Panc1 (cell line): Measurements from ENCODE around the gene ADPRH. TPM values are rescaled to one million over a fixed set of nuclear protein-coding genes. Genes with fewer than 3 reads are reported as not detected.

Source experiments
- ATAC-seq: fragments of 200-7000 bp; cut with Tn5 transposase; 2 replicates; pipeline ENCODE4 v1.9.1; 2020; ENCODE audit warnings: mild to moderate bottlenecking, moderate library complexity
- BruUV-seq: library from RNA; stranded (reverse); fragments of 400-500 nt; replicated peaks from 2 replicates; lab custom pipeline; 2021; lab: Mats Ljungman, UMichigan
- CTCF ChIA-PET: fragments of 300-600 bp; sonication (Branson Sonifier 250); formaldehyde crosslinking; loops from one replicate; lab custom pipeline; 2022; ENCODE audit warnings: antibody characterized with exemption; lab: Charles Lee
- POLR2A ChIA-PET: fragments of 300-600 bp; sonication (Branson Sonifier 250); formaldehyde crosslinking; loops from one replicate; lab custom pipeline; 2022; ENCODE audit warnings: antibody characterized with exemption; lab: Charles Lee
- DNase-seq: peaks from one replicate; pipeline ENCODE4 v3.0.0-alpha.2; 2010; ENCODE audit warnings: low read depth, low spot score
- H3K27ac ChIP-seq: 2 replicates; pipeline ENCODE4 v1.5.1; 2011; ENCODE audit warnings: mild to moderate bottlenecking, low read length, inconsistent platforms
- H3K27me3 ChIP-seq: fragments of 200-500 bp; sonication (Bioruptor generic); 2 replicates; pipeline ENCODE4 v1.6.0; 2014; ENCODE audit warnings: low read length, inconsistent platforms; ENCODE audit not compliant: control insufficient read depth, insufficient read depth
- H3K36me3 ChIP-seq: fragments of 200-500 bp; sonication (Bioruptor generic); 2 replicates; pipeline ENCODE4 v1.5.1; 2014; ENCODE audit warnings: inconsistent platforms, mild to moderate bottlenecking, low read length, moderate library complexity; ENCODE audit not compliant: control insufficient read depth, insufficient read depth
- H3K4me1 ChIP-seq: 2 replicates; pipeline ENCODE4 v1.5.1; 2011; ENCODE audit warnings: inconsistent platforms, mild to moderate bottlenecking, low read length, moderate library complexity; ENCODE audit not compliant: control insufficient read depth, insufficient read depth
- H3K4me3 ChIP-seq, 2 experiments: 2 replicates each; pipeline ENCODE4 v1.5.1; 2011 to 2012; ENCODE audit warnings: low read depth in 2 of 2, low read length in 2 of 2, mild to moderate bottlenecking in 2 of 2, inconsistent platforms in 1 of 2, moderate library complexity in 1 of 2
- H3K9me3 ChIP-seq: fragments of 200-500 bp; sonication (Bioruptor generic); 2 replicates; pipeline ENCODE4 v1.5.1; 2014; ENCODE audit warnings: low read depth, mild to moderate bottlenecking, inconsistent platforms, low read length, moderate library complexity; ENCODE audit not compliant: control insufficient read depth, insufficient read depth
- POLR2AphosphoS5 ChIP-seq: IDR thresholded peaks from 2 replicates; pipeline ENCODE4 v1.6.1; 2012; ENCODE audit warnings: mild to moderate bottlenecking, low read depth, low read length, moderate library complexity
- SIN3A ChIP-seq: IDR thresholded peaks from 2 replicates; pipeline ENCODE4 v1.6.1; 2012; ENCODE audit warnings: low read depth, mild to moderate bottlenecking, low read length, moderate library complexity, borderline replicate concordance; ENCODE audit not compliant: insufficient read depth
- TCF7L2 ChIP-seq: IDR thresholded peaks from 2 replicates; pipeline ENCODE4 v1.6.1; 2011; ENCODE audit warnings: mild to moderate bottlenecking, low read depth, low read length, inconsistent platforms
- in situ Hi-C: cut with HindIII; loops from 2 replicates; pipeline ENCODE4 v1.10.0; 2016; ENCODE audit warnings: low sequenced_read_pairs, low pct_unique_long_range_greater_than_20kb
- intact Hi-C: fragments of 100-400 bp; cut with micrococcal nuclease; formaldehyde crosslinking; loops from one replicate; pipeline ENCODE4 v1.10.0; 2022; ENCODE audit not compliant: unreplicated experiment
- total RNA-seq: library from RNA; stranded (reverse); gene quantifications from one replicate; pipeline ENCODE4 v1.2.1, GENCODE V29; 2021; ENCODE audit not compliant: unreplicated experiment
- TF ChIP-seq, protein P1 (sequence below), 2 experiments: IDR thresholded peaks; 2 replicates each; pipeline ENCODE4 v1.6.1; 2011 to 2012; ENCODE audit warnings: low read depth in 2 of 2, control low read depth in 1 of 2, low read length in 1 of 2, mild to moderate bottlenecking in 1 of 2, moderate library complexity in 1 of 2; ENCODE audit not compliant: insufficient read depth in 1 of 2
- TF ChIP-seq, protein P2 (sequence below): fragments of 450-650 bp; IDR thresholded peaks from 2 replicates; pipeline ENCODE4 v1.5.1; 2017; ENCODE audit warnings: mild to moderate bottlenecking

Gene ADPRH
- total RNA-seq, 1 experiment from 2014 or later, result 7.8 TPM

DNA sequence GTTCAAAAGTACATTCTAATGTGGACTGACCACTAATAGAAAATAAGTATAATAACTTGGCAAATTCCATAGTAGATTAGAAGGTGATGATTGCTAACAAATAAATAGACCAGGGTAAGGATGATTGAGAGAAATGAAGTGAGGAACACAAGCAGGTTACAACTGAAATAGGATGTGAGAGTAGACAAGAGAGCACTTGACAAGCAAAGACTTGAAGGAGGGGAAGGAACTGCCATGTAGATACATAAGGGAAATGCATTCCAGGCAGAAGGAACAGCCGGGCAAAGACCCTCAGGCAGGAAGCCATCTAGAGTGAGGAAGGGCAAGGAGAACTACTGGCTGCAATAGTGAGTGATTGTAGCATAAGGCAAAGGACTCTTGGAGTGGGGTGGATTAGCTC, 23.4 kb downstream of the ADPRH start:
- H3K27me3 ChIP-seq, result peaks cover 8% of the 10 kb centered on the region
- no peak overlapping the region for H3K27ac ChIP-seq
- ATAC-seq, result no peak
- H3K9me3 ChIP-seq, result no peaks in the 10 kb centered on the region
- H3K4me3 ChIP-seq, result no peak overlapping the region
- ChIA-PET POLR2A (interaction anchor here (0.5 kb wide), 1 partner anchor 77 kb away, joined by 3 read pairs; no protein-coding TSS in a partner anchor), CTCF (no interaction called here)
- DNase-seq, result no peak
- intact Hi-C loops, result no loop called here
- H3K36me3 ChIP-seq, result no peaks in the 10 kb centered on the region
- in situ Hi-C loops, result no loop called here
- no TSS peak for BruUV-seq
- no peaks in the 10 kb centered on the region for H3K4me1 ChIP-seq
- TF ChIP-seq, protein P1, sequence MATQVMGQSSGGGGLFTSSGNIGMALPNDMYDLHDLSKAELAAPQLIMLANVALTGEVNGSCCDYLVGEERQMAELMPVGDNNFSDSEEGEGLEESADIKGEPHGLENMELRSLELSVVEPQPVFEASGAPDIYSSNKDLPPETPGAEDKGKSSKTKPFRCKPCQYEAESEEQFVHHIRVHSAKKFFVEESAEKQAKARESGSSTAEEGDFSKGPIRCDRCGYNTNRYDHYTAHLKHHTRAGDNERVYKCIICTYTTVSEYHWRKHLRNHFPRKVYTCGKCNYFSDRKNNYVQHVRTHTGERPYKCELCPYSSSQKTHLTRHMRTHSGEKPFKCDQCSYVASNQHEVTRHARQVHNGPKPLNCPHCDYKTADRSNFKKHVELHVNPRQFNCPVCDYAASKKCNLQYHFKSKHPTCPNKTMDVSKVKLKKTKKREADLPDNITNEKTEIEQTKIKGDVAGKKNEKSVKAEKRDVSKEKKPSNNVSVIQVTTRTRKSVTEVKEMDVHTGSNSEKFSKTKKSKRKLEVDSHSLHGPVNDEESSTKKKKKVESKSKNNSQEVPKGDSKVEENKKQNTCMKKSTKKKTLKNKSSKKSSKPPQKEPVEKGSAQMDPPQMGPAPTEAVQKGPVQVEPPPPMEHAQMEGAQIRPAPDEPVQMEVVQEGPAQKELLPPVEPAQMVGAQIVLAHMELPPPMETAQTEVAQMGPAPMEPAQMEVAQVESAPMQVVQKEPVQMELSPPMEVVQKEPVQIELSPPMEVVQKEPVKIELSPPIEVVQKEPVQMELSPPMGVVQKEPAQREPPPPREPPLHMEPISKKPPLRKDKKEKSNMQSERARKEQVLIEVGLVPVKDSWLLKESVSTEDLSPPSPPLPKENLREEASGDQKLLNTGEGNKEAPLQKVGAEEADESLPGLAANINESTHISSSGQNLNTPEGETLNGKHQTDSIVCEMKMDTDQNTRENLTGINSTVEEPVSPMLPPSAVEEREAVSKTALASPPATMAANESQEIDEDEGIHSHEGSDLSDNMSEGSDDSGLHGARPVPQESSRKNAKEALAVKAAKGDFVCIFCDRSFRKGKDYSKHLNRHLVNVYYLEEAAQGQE (IDR thresholded peaks at IDR 0.05; ENCODE audit: insufficient read depth in 1 of 2, low read depth in 2 of 2, low read length in 1 of 2), result no peak
- TF ChIP-seq TCF7L2, result no peak
- no peak for TF ChIP-seq SIN3A
- TF ChIP-seq, protein P2, sequence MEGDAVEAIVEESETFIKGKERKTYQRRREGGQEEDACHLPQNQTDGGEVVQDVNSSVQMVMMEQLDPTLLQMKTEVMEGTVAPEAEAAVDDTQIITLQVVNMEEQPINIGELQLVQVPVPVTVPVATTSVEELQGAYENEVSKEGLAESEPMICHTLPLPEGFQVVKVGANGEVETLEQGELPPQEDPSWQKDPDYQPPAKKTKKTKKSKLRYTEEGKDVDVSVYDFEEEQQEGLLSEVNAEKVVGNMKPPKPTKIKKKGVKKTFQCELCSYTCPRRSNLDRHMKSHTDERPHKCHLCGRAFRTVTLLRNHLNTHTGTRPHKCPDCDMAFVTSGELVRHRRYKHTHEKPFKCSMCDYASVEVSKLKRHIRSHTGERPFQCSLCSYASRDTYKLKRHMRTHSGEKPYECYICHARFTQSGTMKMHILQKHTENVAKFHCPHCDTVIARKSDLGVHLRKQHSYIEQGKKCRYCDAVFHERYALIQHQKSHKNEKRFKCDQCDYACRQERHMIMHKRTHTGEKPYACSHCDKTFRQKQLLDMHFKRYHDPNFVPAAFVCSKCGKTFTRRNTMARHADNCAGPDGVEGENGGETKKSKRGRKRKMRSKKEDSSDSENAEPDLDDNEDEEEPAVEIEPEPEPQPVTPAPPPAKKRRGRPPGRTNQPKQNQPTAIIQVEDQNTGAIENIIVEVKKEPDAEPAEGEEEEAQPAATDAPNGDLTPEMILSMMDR, result no peak
- TF ChIP-seq POLR2AphosphoS5, result no peak

DNA sequence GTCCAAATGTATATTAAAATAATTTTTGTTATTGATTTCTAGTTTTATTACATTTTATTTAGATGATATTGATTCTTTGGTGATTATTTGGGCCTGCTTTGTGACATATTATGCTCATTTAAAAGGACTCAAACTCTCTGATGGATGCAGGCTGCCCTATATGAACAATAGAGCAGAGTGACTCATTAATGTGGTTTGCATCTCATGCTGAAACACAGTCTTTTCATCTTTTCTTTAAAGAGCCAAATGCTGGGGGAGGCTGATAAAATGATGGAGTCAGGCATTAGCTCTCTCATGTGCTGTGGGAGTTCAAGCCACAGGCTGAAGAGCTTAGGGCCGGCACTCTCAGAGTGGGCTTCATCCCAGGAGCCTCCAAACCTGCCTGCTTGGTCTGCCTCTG, 25.6 kb downstream of the ADPRH start:
- Histone ChIP-seq H3K27me3 (peaks cover 8% of the 10 kb centered on the region), H3K4me3 (no peak overlapping the region), H3K9me3 (no peaks in the 10 kb centered on the region), H3K36me3 (no peaks in the 10 kb centered on the region), H3K4me1 (no peaks in the 10 kb centered on the region), H3K27ac (no peak overlapping the region)
- ChIA-PET POLR2A (no interaction called here), CTCF (no interaction called here)
- TF ChIP-seq, protein P1 (IDR thresholded peaks at IDR 0.05; ENCODE audit: insufficient read depth in 1 of 2, low read depth in 2 of 2, low read length in 1 of 2), result no peak
- TF ChIP-seq POLR2AphosphoS5 (no peak), TCF7L2 (no peak), SIN3A (no peak)
- TF ChIP-seq, protein P2, result no peak
- intact Hi-C loops (no loop called here), in situ Hi-C loops (no loop called here)
- BruUV-seq, result no TSS peak
- ATAC-seq (no peak), DNase-seq (no peak)
